Kidney epithelial cell (primary cell): ENCODE measurements around the gene CABLES1. TPM values are rescaled to one million over a fixed set of nuclear protein-coding genes. Genes with fewer than 3 reads are reported as not detected.
"Not testable (repeated sequence)": the region's sequence is repeated elsewhere in the genome, so short reads cannot be mapped to it uniquely, and the experiment has no call there.

Experiments
- DNase-seq: peaks from one replicate; pipeline ENCODE4 v3.0.0-alpha.2; 2010; ENCODE audit warnings: low read depth
- H3K27me3 ChIP-seq: 2 replicates; pipeline ENCODE4 v1.6.0; 2011; ENCODE audit warnings: low read length; ENCODE audit not compliant: control insufficient read depth, insufficient read depth
- H3K36me3 ChIP-seq: 2 replicates; pipeline ENCODE4 v1.5.1; 2011; ENCODE audit warnings: low read length; ENCODE audit not compliant: control insufficient read depth, insufficient read depth
- H3K4me3 ChIP-seq: 2 replicates; pipeline ENCODE4 v1.5.1; 2011; ENCODE audit warnings: low read depth, mild to moderate bottlenecking, control low read depth, low read length
- CTCF ChIP-seq: IDR thresholded peaks from 2 replicates; pipeline ENCODE4 v1.5.1; 2011; ENCODE audit warnings: mild to moderate bottlenecking, moderate library complexity, low read length, control low read depth, inconsistent platforms; ENCODE audit not compliant: insufficient read depth, poor library complexity, severe bottlenecking
- total RNA-seq: library from RNA; depleted of rRNA; stranded (reverse); fragments of >200 nt; gene quantifications from 2 replicates; pipeline ENCODE4 v1.2.3, GENCODE V29; 2015

Gene CABLES1
- total RNA-seq, 1 donor from 2014 or later: 9.6 TPM

DNA sequence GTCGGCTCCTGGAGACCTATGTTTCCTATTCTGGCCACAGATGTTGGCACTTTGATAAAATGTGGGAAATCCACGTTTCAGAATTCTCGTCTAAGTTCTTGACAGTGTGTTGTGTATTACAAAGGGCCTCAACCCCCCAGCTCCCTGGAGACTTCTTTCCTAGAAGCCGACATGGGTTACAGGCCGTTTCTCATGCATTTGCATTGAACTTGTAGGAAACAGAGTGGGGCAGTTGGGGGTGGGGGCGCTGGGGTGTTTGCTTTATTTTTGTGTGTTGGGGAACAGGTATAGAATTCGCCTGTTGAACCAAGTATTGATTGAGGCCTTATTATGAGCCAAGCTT is 104.0 kb downstream of the CABLES1 start:
- no peak for DNase-seq
- TF ChIP-seq CTCF: no peak
- Histone ChIP-seq H3K27me3 (no peaks in the 10 kb centered on the region), H3K4me3 (no peak overlapping the region), H3K36me3 (peaks cover 2% of the 10 kb centered on the region)

DNA sequence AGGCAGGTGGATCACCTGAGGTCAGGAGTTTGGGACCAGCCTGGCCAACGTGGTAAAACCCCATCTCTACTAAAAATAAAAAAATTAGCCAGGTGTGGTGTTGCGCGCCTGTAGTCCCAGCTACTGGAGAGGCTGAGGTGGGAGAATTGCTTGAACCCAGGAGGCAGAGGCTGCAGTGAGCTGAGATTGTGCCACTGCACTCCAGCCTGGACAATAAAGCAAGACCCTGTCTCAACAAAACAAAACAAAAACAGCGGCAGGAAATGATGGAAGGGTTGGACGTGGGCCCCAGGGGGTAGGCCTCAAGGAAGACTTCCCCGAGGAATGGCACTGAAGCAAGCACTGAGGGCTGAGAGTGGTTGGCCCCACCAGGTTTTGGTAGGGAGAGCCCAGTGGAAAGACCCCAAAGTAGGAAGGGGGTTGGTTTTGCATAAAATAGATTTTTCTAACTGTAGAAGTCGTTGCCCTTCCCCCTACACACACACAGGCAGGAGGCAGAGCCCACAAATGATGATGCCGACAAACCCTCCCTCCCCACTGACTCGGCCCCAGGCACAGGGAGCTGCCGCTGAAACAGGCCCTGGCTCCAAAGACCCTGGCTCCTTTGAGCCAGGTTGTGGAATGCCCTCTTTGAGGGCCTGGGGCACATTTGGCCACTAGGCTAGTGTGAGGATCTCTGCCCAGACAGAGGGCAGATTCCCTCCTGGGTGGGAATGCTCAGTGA is 104.8 kb downstream of the CABLES1 start:
- Histone ChIP-seq H3K27me3 (no peaks in the 10 kb centered on the region), H3K36me3 (peaks cover 2% of the 10 kb centered on the region), H3K4me3 (no peak overlapping the region)
- no peak for DNase-seq
- TF ChIP-seq CTCF: no peak

GRCh38 chr18:23240609-23240930 is 105.3 kb downstream of the CABLES1 start:
- no peak for TF ChIP-seq CTCF
- DNase-seq: no peak
- Histone ChIP-seq H3K27me3 (no peaks in the 10 kb centered on the region), H3K36me3 (peaks cover 2% of the 10 kb centered on the region), H3K4me3 (no peak overlapping the region)

DNA sequence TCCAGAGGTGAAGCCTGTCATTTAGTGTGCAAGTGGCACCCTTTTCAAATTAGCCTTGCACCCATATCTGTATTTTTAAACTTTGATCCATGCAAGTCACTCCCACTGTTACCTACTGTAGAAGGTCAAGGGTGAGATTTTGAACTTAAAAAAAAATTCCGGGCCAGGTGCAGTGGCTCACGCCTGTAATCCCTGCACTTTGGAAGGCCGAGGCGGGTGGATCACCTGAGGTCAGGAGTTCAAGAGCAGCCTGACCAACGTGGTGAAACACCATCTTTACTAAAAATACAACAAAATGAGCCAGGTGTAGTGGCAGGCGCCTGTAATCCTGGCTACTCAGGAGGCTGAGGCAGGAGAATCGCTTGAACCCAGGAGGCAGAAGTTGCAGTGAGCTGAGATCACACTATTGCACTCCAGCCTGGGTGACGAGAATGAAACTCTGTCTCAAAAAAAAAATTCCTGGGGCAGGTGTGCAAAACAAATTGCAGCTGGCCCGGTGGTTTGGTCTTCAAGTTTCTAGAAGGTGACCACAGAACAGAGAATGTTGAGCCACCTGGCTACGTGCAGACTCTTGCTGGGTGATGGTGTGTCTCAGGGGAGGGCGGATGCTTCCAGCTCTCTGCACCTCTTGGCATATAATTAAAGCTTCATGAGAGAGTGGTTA is 106.7 kb downstream of the CABLES1 start:
- H3K36me3 ChIP-seq, H3K27me3 ChIP-seq, H3K4me3 ChIP-seq, DNase-seq: not testable (repeated sequence)

DNA sequence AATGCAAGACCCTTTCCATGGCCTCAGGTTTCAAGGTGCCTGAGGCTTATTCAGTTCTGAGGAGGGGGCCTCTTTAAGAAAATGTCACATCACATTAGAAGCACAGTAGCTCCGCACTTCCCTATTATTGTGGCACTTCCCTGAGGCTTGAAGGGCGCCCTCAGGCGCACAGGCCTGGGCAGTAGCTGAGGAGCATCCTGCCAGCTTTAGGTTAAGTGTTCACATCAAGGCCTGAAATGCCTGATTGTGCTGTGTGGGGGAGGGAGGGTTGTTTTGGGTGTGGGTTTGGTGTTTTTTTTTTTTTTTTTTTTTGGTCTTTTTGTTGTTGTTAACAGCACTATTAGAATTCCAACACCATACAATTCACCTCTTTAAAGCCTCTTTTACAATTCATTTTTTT is 107.9 kb downstream of the CABLES1 start:
- Histone ChIP-seq H3K4me3 (no peak overlapping the region), H3K27me3 (no peaks in the 10 kb centered on the region), H3K36me3 (peaks cover 3% of the 10 kb centered on the region)
- no peak for TF ChIP-seq CTCF
- no peak for DNase-seq

DNA sequence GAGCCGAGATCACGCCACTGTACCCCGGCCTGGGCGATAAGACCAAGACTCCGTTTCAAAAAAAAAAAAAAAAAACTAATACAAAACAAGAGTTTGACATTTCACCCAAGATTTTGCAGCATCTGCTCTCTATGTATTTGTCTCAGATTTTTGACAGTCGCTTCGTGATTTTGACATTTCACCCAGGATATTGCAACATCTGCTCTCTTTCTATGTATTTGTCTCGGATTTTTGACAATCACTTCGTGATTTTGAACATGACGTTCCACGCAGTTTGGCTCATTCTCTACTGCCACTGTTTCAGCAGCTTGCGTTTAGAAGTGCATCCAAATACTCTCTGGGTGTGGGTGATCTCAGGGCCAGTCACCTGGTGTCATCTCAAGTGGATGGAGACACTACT is 108.5 kb downstream of the CABLES1 start:
- DNase-seq: no peak
- no peaks in the 10 kb centered on the region for H3K27me3 ChIP-seq
- H3K4me3 ChIP-seq: no peak overlapping the region
- peaks cover 3% of the 10 kb centered on the region for H3K36me3 ChIP-seq
- no peak for TF ChIP-seq CTCF
